NCI-H2081 treated with DMSO at 0.1 percent for 48 hours (cell line): ENCODE results near the gene PPFIA1.
"Not testable (repeated sequence)": the region's sequence is repeated elsewhere in the genome, so short reads cannot be mapped to it uniquely, and the experiment has no call there.

Experiments used
- DNase-seq: peaks from one replicate; lab custom pipeline; 2025; lab: John Stamatoyannopoulos, UW

Gene PPFIA1

DNA sequence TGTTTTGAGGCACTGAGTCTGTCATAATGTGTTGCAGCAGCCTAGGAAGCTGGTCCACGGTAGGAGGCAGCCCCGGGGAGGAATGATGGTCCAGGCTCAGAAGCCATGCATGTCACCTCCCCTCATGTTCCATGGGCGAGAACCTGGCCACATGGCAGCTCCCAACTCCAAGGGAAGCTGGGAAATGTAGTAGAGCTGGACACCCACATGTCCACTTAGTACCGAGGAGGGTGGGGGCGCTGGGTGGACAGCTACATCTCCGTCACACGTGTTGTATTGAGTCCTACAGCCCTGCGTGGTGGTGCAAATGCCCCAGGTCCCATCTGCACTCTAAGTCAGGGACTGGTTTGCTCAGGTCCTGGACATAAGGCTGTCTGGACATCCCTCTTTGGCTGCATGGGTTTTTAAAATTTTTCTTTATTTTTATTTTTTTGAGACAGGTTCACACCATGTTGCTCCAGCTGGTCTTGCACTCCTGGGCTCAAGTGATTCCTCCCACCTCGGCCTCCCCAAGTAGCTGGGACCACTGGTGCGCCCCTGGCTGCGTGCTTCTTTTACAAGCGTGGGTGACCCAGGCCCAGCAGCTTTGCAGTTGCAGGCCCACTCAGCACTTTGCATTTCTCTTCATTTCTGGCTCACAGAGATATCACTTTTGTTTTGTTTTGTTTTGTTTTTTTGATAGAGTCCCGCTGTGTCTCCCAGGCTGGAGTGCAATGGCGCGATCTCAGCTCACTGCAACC, 123.9 kb downstream of the PPFIA1 start:
- no peak for DNase-seq

DNA sequence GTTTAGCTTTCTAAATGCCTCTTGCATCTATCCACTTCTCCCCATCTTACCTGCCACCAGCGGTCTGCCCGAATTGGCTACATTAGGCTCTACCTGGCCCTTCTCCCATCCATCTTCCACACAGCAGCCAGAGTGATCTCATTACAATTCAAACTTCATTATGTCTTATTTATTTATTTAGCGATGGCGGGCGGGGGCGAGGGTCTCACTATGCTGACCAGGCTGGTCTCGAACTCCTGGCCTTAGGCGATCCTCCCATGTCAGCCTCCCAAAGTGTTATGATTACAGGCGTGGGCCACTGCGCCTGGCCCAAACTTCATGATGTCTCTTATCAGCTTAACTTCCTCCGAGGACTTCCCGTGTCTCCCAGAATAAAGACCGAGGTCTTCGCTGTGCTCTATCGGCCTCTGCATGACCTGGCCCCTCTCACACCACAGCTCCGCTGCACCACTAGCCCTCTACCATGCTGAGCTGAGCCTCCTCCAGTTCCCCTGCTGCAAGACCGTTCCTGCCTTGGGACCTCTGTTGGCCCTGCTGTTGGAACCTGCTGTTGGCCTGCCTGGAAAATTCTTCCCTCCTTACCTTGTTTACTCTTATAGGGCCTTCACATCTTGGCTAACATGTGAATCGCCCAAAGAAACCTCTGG, 127.0 kb downstream of the PPFIA1 start:
- DNase-seq: no peak

DNA sequence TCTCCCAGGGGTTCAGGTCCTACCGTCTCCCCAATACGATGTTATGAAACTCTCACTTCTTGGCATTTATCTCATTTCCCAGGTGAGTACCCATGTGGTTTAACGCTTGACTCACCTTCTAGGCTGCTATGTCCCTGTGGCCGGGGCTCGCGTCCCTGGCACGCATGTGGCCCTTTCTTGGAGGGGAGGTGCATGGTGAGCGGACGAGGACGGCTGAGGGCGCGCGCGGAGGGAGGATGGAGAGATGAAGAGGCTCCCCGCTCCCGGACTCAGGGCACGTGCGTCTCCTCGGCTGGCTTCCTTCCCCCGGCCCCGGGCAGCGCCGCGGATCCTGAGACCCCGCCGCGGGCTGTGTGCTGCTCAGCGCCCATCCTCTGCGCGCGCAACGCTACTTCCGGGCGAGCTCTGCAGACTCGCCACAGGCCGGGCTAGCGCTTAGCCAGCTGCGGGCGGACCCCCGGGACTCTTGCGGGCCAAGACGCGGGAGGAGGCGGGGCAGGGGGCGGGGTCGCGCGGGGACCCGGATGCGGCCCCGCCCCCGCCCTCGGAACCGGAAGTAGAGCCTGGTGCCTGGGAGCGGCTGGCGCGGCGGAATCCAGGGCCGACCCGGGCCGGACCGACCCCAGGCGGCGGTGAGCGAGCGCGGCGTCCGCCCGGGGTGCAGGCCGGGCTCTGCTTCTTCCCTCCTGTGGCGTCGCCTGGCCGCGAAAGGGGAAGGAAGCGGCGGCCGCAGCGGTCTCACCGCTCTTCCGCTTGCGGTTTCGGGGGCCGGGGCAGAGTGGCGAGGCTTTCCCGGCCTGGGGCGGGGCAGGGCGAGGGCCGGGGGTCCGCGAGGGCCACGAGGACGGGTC, 127.7 kb downstream of the PPFIA1 start, which contains the start of gene CTTN:
CTTN (plus strand) TSS at position 547 of the 851 bp plus-strand sequence. CDS start 8,769 bp downstream, outside the sequence.
- peak; percentile 59 for DNase-seq

DNA sequence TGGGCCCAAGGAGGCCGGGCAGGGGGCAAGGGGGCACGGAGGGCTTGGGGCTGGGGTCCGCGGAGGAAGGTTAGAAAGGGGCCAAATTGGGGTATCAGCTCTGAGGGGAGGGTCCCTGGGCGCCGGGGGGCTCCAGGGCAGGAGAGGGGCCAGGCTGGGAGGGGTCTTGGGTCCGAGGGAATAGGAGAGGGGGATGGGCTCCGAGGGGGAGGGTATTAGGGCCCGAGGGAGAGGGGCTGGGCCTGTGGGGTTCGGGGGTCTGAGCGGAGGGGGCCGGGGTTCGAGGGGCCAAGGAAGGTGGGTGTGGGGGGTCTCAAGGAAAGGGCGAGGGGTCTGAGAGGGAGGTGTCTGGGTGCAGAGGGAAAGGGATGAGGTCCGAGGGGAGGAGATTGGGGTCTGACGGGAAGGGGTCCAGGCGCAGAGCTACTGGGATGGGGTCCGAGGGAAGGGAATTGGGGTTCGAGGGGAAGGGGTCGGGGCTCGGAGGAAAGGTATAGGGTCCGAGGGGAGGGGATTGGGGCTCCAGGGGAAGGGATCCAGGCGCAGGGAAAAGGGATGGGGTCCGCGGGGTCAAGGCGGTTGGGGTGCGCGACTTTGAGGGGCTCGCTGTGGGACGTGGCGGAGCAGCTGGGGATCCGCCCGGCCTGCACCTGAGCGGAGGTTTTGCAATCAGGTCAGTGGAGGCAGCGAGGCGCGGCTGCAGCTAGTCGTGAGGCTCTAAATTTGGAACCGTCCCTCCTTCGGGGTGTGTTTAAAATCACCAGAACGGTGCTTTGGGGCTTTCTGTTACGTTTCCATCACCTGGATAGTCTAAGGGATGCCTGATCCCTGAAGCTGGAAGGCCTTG, 128.6 kb downstream of the PPFIA1 start:
- DNase-seq: no peak

DNA sequence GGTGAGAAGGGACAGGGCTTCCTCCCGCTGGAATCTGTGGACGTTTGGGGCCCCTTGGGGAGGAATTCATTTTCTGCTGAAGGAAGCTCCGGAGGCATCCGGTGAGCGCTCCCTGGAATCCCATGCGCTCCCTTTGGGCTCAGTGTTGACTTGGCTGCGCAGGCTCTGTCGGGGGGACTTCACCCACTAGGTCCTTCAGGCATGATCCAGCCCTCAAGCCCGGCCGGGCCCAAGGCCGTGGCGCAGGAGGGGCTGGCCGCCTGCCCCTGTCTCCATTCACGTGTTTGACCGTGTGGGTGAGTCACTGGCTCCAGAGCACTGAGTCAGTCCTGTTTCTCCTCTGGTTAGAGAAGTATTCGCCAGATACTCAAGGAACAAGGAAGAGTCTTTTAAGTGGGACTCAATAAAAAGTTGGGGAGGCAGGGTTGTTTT, 129.2 kb downstream of the PPFIA1 start:
- DNase-seq: no peak

DNA sequence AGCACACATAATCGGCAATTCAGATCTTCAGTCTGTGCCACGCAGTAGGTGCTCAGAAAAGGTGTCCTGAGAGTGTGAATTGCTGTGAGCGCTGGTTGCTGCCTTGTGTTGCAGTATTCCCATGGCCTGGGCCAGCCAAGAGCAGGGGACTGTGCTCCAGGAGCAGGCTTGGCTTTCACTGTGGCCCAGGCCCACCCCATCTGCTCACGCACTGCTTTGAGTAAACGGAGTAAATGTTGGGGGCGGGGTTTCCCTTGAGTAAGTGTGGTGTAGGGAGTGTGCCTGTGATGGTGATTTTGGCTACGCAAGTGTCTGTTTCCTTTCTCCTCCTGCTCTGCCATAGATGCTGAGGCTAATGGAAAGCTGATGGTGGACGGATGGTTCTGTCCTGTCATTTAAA, 130.2 kb downstream of the PPFIA1 start:
- DNase-seq: no peak

DNA sequence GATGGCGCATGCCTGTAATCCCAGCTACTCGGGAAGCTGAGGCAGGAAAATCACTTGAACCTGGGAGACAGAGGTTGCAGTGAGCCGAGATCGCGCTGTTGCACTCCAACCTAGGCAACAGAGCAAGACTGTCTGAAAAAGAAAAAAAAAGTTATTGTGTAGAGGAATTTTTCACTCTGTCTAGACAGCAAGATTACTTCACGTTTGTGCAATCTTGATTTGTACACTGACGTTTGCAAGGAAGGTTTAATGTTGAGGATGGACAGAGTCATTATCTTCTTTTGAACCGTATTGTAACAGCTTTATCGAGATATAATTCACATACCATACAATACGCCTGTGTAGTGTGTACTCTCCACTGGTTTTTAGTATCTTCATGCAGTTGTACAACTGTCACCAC, 131.5 kb downstream of the PPFIA1 start:
- DNase-seq: no peak

DNA sequence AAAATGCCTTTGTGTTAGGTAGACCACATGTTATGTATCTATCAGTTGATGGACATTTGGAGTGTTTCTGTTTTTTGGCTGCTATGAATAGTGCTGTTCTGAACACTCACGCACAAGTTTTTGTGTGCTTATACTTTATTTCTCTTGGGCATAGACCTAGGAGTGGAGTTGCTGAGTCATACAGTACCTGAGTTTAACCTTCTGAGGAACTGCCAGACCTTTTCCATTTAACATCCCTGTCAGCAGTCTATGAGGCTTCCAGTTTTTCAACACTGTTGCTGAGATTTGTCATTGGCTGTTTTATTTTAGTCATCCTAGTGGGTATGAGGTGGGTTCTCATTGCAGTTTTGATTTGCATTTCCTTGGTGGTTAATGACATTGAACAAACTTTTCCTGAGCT, 132.2 kb downstream of the PPFIA1 start:
- no peak for DNase-seq

DNA sequence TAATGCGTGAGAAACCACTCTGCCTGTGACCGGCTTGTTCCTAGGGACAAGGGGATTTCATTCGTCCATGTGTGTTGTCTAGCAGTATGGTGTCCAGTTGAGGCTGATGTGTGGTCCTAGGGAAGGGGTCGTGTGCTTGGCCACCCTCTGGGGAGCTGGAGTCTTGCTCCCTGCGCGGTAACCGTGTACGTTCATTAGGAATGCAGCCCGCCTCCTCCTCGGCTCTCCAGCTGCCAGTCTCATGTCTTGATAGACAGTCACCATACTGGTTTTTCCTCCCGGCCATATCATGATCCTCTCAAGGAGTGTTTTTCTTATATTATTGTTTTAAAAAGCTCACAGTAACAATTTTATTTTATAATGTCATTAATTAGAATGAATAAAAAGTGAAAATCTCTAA, 133.8 kb downstream of the PPFIA1 start:
- DNase-seq: no peak

DNA sequence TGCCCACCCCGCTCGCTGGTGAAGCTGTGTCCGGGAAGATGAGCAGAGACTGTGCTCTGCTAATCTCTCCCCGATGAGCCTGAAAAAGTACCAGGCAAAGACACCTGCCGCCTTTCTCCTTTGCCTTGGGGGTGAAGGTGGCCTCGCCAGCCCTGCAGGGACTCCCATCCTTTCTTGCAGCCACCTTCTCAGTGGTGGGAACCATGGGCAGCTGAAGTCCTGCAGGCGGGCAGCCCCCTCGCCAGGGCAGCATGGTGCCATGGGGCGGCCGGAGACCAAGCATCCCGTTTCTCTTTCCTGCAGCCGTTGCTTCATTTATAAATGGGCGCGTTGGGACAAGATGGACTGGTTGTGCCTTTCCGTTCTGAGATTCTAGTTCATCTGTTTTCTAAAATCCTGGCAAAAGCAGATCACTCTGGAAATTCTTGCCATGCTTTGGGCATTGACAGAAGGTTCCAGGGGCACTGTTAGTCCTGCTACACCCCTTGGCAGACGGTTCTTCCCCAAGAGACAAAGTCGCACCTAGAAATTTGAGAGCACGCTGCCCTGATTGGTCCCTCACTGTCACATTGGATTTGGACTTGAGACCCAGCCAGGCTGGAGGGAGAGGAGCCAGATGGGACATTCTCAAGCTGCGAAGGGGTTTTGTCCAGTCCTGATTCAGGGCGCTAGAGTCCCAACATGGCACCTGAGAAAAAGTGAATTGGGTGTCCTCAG, 135.3 kb downstream of the PPFIA1 start:
- DNase-seq: no peak

DNA sequence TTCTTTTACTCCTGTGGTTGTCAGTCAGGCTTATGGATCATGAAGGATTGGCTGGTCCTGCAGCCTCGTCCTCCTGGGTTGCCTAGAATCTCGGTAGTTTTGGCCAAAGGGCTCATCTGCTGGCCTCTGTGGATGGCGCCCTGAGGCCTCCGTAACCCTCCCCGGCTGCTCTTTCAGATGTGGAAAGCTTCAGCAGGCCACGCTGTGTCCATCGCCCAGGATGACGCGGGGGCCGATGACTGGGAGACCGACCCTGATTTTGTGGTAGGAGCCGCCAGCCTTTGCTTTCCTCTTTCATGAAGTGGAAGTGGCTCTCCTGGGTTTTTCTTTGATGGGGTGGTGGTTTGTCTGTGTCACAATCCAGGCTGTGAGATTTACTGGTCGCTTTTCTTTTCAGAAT, 136.6 kb downstream of the PPFIA1 start:
- no peak for DNase-seq

DNA sequence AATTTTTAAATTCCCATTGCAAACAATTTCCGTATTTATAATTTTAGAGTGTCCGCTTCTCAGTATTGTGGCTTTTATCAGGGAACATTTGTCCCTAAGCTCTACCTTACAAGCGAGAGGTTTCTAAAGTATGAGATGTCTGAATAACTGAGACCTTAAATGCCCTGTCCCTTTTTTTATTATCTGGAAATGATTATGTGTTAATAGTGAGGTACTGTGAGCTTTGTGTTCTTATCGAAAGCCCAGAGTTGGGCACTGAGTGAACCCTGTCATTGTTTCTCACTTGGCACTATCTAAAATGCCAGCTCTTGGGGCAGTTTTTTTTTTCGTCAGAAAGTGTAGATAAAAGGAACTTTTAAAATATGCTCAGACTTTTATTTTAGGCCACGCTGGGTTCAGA, 137.3 kb downstream of the PPFIA1 start:
- no peak for DNase-seq

DNA sequence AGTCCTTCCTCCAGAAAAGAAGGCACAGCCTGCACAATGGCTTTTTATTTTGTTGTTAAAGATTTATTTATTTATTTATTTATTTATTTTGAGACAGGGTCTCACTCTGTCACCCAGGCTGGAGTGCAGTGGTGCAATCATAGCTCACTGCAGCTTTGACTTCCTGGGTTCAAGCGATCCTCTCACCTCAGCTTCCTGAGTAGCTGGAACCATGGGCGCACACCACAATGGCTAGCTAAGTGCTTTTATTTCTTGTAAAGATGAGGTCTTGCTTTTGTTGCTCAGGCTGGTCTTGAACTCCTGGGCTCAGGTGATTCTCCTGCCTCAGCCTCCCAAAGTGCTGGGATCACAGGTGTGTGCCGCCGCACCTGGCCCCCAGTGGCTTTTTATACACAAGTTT, 137.8 kb downstream of the PPFIA1 start:
- not testable (repeated sequence) for DNase-seq

DNA sequence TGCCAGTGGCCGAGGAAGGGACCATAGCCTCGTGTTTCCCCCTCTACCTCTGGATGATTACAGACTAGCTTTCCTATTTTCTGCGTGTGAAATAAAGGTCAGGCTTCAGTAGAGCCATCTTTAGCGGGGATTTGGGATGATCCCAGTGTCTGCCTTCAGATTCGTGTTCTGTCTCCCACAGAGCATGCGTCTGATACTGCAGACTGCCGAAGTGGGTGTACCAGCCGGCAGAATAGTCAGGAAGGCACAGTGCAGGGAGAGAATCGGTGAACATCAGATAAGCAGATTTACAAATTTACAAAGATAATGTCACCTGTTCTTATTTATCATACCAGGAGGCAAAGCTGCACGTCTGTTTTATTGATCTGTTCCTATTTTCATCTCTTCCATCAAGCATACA, 138.9 kb downstream of the PPFIA1 start:
- DNase-seq: no peak

DNA sequence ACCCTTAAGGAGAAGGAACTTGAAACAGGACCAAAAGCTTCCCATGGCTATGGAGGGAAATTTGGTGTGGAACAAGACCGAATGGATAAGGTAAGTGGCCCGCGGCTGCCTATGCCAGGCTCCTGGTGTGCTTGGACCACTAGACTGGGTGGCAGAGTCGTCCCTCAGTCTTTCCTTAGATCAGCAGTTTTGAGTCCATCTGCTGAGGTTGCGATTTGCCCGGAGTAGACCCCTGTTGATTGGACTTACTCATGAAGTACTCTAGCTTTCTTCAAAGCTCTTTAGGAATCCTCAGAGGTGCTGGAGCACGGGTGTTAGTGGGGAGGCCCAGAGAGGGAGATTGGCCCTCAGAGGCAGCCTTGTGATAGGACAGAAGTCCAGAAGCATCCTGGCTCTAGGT, 139.4 kb downstream of the PPFIA1 start:
- no peak for DNase-seq

DNA sequence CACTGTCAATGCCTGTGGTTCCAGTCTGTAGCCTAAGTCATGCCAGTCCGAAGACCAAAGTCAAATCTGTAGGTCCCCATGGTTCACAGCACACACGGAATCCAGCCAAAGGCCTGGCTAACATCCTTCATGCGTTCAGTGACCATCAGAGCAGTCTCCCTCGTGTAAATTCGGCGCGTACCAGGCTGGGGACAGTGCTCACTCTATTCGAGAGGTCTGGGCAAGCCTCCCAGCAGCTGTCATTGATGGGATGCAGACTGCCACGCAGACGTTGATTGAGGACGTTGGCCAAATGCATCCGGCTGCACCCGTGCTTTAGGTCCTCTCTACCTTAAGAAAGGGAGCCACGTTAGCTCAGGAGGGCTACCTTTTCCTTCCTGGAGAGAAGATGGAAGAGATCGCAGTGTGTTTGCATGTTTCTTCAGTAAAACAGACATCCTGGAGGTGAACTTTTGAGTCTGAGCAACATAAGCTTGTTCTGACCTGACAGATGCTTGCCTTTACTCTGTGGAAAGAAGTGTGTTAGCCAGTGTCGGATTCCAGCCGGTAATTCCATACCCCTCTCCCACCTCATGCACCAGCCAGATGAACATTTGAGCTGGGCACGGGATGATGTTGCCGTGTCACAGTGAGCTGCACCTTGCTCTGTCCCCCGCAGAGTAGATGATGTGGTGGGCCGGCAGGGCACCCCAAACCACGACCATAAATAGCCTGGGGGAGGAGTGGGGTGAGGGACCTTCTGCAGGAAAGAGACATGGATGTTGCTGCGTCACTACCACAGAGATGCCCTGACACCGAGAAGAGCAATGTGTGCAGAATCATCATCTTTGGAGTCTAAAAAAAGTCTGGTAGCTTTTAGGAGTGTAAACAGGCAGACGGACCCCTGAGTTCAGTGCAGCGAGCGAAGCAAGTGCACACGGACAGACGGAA, 140.1 kb downstream of the PPFIA1 start:
- no peak for DNase-seq

DNA sequence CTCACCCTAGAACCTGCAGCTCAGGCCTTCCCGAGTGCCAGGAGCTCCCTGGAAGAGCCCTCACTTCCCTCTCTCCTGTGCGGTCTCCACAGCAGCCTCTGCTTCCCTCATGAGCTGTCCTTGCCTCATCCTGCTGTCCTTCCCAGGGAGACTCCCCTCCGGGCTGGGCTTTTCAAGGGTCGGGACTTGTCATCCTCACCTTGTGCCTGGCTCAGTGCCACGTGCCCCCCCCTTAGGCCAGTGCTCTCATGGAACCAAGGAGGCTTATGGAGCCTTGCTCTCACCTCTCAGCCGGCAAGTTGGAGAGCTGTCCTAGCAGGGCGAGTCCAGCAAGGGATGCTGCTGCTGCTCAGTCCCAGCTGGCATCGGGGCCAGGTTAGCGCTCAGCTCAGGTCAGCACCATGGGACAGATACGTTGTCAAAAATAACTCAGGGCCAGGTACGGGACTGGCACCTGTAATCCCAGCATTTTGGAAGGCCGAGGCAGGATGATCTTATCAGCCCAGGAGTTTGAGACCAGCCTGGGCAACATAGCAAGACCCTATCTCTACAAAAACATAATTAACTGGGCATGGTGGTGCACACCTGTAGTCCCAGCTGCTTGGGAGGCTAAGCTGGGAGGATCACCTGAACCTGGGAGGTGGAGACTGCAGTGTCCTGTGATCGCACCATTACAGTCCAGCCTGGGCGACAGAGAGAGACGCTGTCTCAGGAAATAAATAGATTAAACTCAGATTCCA, 141.4 kb downstream of the PPFIA1 start:
- DNase-seq: no peak

DNA sequence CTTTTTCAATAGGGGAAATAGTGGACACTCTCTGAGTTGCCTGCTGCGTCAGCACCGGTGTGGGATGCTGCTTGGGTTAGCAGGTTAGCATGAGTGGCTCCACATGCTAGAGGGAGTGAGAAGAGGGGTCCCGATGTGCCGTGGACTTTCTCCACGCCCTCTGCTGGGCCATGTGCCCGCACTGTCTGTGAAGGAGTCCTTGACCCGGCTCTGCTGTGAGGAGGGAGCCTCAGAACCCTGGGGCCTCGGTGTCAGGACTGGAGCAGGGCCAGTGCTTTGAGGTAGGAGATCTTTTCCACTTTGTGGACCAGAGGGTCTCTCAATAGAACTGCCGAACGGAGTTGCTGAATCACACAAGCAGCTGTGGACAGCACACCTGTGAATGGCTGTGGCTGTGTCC, 142.7 kb downstream of the PPFIA1 start:
- no peak for DNase-seq

DNA sequence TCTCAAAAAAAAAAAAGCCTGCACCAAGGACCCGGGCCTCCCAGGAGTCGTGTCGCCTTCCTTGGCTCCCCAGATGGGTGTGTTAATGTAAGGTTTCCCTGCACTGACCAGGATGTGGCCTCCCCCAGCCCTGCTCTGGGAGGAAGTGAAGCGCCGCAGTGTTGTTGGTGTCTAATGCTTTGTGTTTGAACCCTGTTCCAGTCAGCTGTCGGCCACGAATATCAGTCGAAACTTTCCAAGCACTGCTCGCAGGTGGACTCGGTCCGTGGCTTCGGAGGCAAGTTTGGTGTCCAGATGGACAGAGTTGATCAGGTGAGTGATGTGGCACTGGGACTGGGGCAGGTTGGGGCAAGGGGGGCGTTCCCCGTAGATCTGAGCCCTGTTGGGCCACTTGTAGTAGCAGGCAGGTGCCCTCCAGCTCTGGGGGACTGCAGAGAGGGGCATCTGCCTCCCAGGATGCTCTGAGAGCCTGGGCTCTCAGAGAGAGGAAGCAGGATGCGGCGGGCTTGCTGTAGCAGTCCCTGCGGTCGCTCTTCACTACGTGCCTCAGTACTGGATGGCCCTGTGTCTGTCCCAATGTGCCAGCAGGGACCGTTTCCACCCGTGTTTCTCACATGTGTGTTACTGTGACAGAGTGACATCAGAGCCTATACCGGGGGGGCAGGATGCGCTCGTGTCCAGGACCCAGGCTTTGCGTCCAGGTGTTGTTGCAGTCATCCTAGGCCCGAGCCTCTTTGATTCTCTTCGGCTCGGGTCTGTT, 144.0 kb downstream of the PPFIA1 start:
- DNase-seq: no peak
